Liver (tissue), 9 donors: Measurements from ENCODE around the gene KIAA1586. TPM values are rescaled to one million over a fixed set of nuclear protein-coding genes. Genes with fewer than 3 reads are reported as not detected.

ENCODE experiments used
- DNase-seq: peaks from one replicate; pipeline ENCODE4 v3.0.0-alpha.2; 2017; ENCODE audit warnings: low spot score
- H3K27ac ChIP-seq, 2 donors: one replicate each; pipeline ENCODE4 v1.7.0; 2013; ENCODE audit warnings: inconsistent platforms in 2 of 2, low read length in 2 of 2, control low read depth in 1 of 2, low read depth in 1 of 2, mild to moderate bottlenecking in 1 of 2
- H3K27me3 ChIP-seq, 4 donors: one replicate each; pipeline versions ENCODE4 v1.6.1 to v1.7.0; 2013; ENCODE audit warnings: low read length in 3 of 4, inconsistent platforms in 1 of 4, mild to moderate bottlenecking in 1 of 4, moderate library complexity in 1 of 4; ENCODE audit not compliant: control insufficient read depth in 4 of 4, insufficient read depth in 4 of 4
- H3K36me3 ChIP-seq, 4 donors: one replicate each; pipeline versions ENCODE4 v1.6.1 to v1.7.0; 2013; ENCODE audit warnings: low read length in 3 of 4, mild to moderate bottlenecking in 3 of 4, low read depth in 1 of 4, moderate library complexity in 1 of 4; ENCODE audit not compliant: control insufficient read depth in 4 of 4, insufficient read depth in 3 of 4
- H3K4me1 ChIP-seq, 4 donors: one replicate each; pipeline versions ENCODE4 v1.6.1 to v1.7.0; 2013; ENCODE audit warnings: low read length in 3 of 4, mild to moderate bottlenecking in 3 of 4, moderate library complexity in 1 of 4; ENCODE audit not compliant: control insufficient read depth in 4 of 4, insufficient read depth in 4 of 4
- H3K4me3 ChIP-seq, 3 donors: one replicate each; pipeline versions ENCODE4 v1.6.1 to v1.7.0; 2013; ENCODE audit warnings: low read length in 3 of 3, control low read depth in 1 of 3, low read depth in 1 of 3, mild to moderate bottlenecking in 1 of 3
- H3K9ac ChIP-seq, 2 donors: one replicate each; pipeline ENCODE4 v1.7.0; 2013; ENCODE audit warnings: low read length in 2 of 2, mild to moderate bottlenecking in 2 of 2, moderate library complexity in 2 of 2, control low read depth in 1 of 2, low read depth in 1 of 2
- H3K9me3 ChIP-seq, 4 donors: one replicate each; pipeline versions ENCODE4 v1.6.1 to v1.7.0; 2013; ENCODE audit warnings: low read length in 3 of 4; ENCODE audit not compliant: control insufficient read depth in 4 of 4
- EGR1 ChIP-seq, 2 donors: IDR thresholded peaks; 2 replicates each; pipeline ENCODE4 v1.6.1; 2016 to 2018; ENCODE audit warnings: antibody characterized with exemption in 2 of 2, low read depth in 2 of 2
- FOXA1 ChIP-seq: IDR thresholded peaks from 2 replicates; pipeline ENCODE4 v1.6.1; 2016; ENCODE audit warnings: antibody characterized with exemption
- FOXA2 ChIP-seq: IDR thresholded peaks from 2 replicates; pipeline ENCODE4 v1.6.1; 2016; ENCODE audit warnings: antibody characterized with exemption
- GABPA ChIP-seq, 2 donors: IDR thresholded peaks in 1 of 2; conservative IDR thresholded peaks in 1 of 2; 2 replicates each; pipeline ENCODE4 v1.6.1; 2016; ENCODE audit warnings: antibody characterized with exemption in 2 of 2, mild to moderate bottlenecking in 1 of 2, moderate library complexity in 1 of 2
- HNF4A ChIP-seq, 2 donors: conservative IDR thresholded peaks; 2 replicates each; pipeline ENCODE4 v1.6.1; 2016; ENCODE audit warnings: antibody characterized with exemption in 2 of 2, mild to moderate bottlenecking in 2 of 2
- HNF4G ChIP-seq: IDR thresholded peaks from 2 replicates; pipeline ENCODE4 v1.6.1; 2016; ENCODE audit warnings: antibody characterized with exemption
- JUND ChIP-seq, 2 donors: IDR thresholded peaks; 2 replicates each; pipeline ENCODE4 v1.6.1; 2016; ENCODE audit warnings: antibody characterized with exemption in 2 of 2
- MAX ChIP-seq: IDR thresholded peaks from 2 replicates; pipeline ENCODE4 v1.6.1; 2016; ENCODE audit warnings: antibody characterized with exemption
- NR2F2 ChIP-seq: IDR thresholded peaks from 2 replicates; pipeline ENCODE4 v1.6.1; 2016; ENCODE audit warnings: antibody characterized with exemption
- RAD21 ChIP-seq, 2 donors: IDR thresholded peaks; 2 replicates each; pipeline ENCODE4 v1.6.1; 2016; ENCODE audit warnings: antibody characterized with exemption in 2 of 2, mild to moderate bottlenecking in 2 of 2
- RXRA ChIP-seq, 2 donors: IDR thresholded peaks; 2 replicates each; pipeline ENCODE4 v1.6.1; 2017 to 2018; ENCODE audit warnings: antibody characterized with exemption in 2 of 2, mild to moderate bottlenecking in 1 of 2
- TAF1 ChIP-seq: conservative IDR thresholded peaks from 2 replicates; pipeline ENCODE4 v1.6.1; 2016; ENCODE audit warnings: antibody characterized with exemption, mild to moderate bottlenecking
- YY1 ChIP-seq: IDR thresholded peaks from 2 replicates; pipeline ENCODE4 v1.6.1; 2016; ENCODE audit warnings: antibody characterized with exemption, mild to moderate bottlenecking
- ZBTB33 ChIP-seq: IDR thresholded peaks from 2 replicates; pipeline ENCODE4 v1.6.1; 2016; ENCODE audit warnings: antibody characterized with exemption
- WGBS: extraction: QIAGEN DNeasy Blood & Tissue Kit; methylation state at CpG from one replicate; pipeline ENCODE4 v1.1.7; 2013; 5-methylcytosine and 5-hydroxymethylcytosine counted together
- polyA plus RNA-seq, 2 donors: library from polyadenylated mRNA; stranded (reverse) in 1 of 2; unstranded in 1 of 2; fragments of 200-250 nt in 1 of 2; fragments of >200 nt in 1 of 2; fragmentation: Nextera tagmentation in 1 of 2; extraction: Ambion mirVana in 1 of 2; gene quantifications; one replicate each; pipeline versions ENCODE4 v1.2.1 to v1.2.3, GENCODE V29; 2013 to 2015
- total RNA-seq, 2 donors: library from RNA; depleted of rRNA; stranded (reverse); fragments of >200 nt; gene quantifications; one replicate each; pipeline ENCODE4 v1.2.3, GENCODE V29; 2014
- TF ChIP-seq, protein P1 (sequence below): IDR thresholded peaks from 2 replicates; pipeline ENCODE4 v1.6.1; 2016; ENCODE audit warnings: antibody characterized with exemption
- TF ChIP-seq, protein P2 (sequence below): fragments of 150-350 bp; IDR thresholded peaks from 2 replicates; pipeline ENCODE4 v1.5.1; 2017; ENCODE audit warnings: improper control_type of control experiment, low read depth, low read length; ENCODE audit not compliant: missing input control
- donor health status: healthy.
- donor health status: healthy.
- donor health status: healthy.
- donor health status: healthy.
- donor health status: healthy.

The KIAA1586 gene
- total and polyA plus RNA-seq, 4 donors = 2.1 to 25.0 (median 5.5) TPM

DNA sequence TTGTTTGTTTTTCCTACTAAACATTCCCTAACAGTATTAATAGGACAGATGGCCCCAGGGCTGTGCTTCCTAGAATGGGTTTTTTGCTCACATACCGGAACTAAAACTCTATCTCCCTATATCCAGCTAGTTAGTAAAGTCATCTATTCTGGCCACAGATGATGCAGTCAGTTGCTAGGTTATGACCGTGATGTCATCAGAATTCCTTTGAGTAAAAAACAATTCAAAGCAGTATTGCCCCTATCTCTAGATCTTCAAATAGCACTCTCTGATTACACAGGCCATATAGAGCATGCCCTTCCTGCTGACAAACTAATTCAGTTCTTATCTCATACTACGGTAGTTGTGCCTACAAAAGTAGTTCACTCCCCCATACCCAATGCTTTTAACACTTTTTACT is 25.6 kb downstream of the KIAA1586 start (continued):
- TF ChIP-seq EGR1 (IDR thresholded peaks at IDR 0.05; ENCODE audit: low read depth in 2 of 2) (no peak), TAF1 (no peak), NR2F2 (no peak), YY1 (no peak)

DNA sequence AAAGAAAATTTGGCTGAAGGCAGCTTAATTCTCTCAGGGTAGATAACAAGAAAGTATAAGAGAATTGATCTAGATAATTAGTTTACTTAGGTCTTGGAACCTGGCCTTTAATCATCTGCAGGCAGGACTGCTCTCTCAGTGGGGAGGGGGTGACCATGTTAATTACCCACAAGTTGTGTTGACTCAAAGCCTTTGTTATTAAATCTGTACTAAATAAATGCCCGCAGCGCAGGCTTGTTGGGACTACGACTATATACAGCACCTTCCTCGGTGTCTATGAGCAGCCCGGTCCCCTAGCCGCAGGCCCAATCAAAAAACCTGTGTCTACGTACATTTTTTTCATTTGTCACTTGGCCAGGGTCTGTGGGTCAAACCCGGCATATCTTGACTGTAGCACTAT is 27.9 kb downstream of the KIAA1586 start:
- TF ChIP-seq FOXA1 (no peak), JUND (IDR thresholded peaks at IDR 0.05) (no peak), TAF1 (no peak), RXRA (IDR thresholded peaks at IDR 0.05) (no peak), ZBTB33 (no peak), EGR1 (IDR thresholded peaks at IDR 0.05; ENCODE audit: low read depth in 2 of 2) (no peak), GABPA (IDR thresholded peaks at IDR 0.05 in 1 of 2, conservative IDR thresholded peaks at IDR 0.05 in 1 of 2) (no peak), RAD21 (IDR thresholded peaks at IDR 0.05) (no peak), MAX (no peak), FOXA2 (no peak), HNF4A (conservative IDR thresholded peaks at IDR 0.05) (no peak), HNF4G (no peak), YY1 (no peak), NR2F2 (no peak)
- TF ChIP-seq, protein P1, sequence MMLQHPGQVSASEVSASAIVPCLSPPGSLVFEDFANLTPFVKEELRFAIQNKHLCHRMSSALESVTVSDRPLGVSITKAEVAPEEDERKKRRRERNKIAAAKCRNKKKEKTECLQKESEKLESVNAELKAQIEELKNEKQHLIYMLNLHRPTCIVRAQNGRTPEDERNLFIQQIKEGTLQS = no peak
- TF ChIP-seq, protein P2, sequence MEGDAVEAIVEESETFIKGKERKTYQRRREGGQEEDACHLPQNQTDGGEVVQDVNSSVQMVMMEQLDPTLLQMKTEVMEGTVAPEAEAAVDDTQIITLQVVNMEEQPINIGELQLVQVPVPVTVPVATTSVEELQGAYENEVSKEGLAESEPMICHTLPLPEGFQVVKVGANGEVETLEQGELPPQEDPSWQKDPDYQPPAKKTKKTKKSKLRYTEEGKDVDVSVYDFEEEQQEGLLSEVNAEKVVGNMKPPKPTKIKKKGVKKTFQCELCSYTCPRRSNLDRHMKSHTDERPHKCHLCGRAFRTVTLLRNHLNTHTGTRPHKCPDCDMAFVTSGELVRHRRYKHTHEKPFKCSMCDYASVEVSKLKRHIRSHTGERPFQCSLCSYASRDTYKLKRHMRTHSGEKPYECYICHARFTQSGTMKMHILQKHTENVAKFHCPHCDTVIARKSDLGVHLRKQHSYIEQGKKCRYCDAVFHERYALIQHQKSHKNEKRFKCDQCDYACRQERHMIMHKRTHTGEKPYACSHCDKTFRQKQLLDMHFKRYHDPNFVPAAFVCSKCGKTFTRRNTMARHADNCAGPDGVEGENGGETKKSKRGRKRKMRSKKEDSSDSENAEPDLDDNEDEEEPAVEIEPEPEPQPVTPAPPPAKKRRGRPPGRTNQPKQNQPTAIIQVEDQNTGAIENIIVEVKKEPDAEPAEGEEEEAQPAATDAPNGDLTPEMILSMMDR = no peak
- no peak for DNase-seq
- no peaks in the 10 kb centered on the region for H3K4me1 ChIP-seq
- H3K27me3 ChIP-seq = no peaks in the 10 kb centered on the region
- no peak overlapping the region for H3K4me3 ChIP-seq
- peaks cover 0 to 6% (median 0%) of the 10 kb centered on the region in 4 donors for H3K36me3 ChIP-seq
- 96% methylated on average over 8 of the region's 8 CpGs for WGBS
- no peaks in the 10 kb centered on the region for H3K9me3 ChIP-seq
- no peak overlapping the region for H3K9ac ChIP-seq
- no peak overlapping the region for H3K27ac ChIP-seq

DNA sequence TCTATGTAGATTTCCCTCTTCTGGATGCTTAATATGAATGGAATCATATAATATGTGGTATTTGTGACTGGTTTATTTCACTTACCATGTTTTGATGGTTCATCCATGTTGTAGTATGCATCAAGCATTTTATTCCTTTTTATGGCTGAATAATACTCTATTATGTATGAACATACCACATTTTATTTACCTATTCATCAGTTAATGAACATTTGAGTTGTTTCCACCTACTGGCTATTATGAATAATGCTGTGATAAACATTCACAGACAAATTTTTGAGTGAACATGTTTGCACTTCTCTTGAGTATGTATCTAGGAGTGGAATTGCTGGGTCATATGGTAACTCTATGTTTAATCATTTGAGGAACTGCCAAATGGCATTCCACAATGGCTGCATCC is 28.6 kb downstream of the KIAA1586 start:
- TF ChIP-seq HNF4A (conservative IDR thresholded peaks at IDR 0.05) = no peak
- H3K4me1 ChIP-seq = no peaks in the 10 kb centered on the region
- DNase-seq = no peak

More for the DNA sequence above, 28.6 kb downstream of the KIAA1586 start:
- Histone ChIP-seq H3K9me3 (no peaks in the 10 kb centered on the region), H3K27ac (no peak overlapping the region), H3K4me3 (no peak overlapping the region), H3K27me3 (no peaks in the 10 kb centered on the region), H3K36me3 (peaks cover 0 to 6% (median 0%) of the 10 kb centered on the region in 4 donors), H3K9ac (no peak overlapping the region)
